B cell (primary cell): Measurements from ENCODE around the gene TRIM28. TPM values are rescaled to one million over a fixed set of nuclear protein-coding genes. Genes with fewer than 3 reads are reported as not detected.

Experiments used
- ATAC-seq: fragments of 200-7000 bp; cut with Tn5 transposase; one replicate; pipeline ENCODE4 v1.10.0; 2021; ENCODE audit warnings: low read depth, mild to moderate bottlenecking, moderate number of reproducible peaks, moderate library complexity
- CTCF ChIA-PET: fragments of 350-600 bp; sonication (Branson Sonifier 250); formaldehyde crosslinking; loops from one replicate; lab custom pipeline; 2021; ENCODE audit warnings: antibody characterized with exemption, inconsistent platforms; lab: Charles Lee
- POLR2A ChIA-PET: fragments of 350-600 bp; sonication (Branson Sonifier 250); formaldehyde crosslinking; loops from one replicate; lab custom pipeline; 2021; ENCODE audit warnings: antibody characterized with exemption; lab: Charles Lee
- DNase-seq: peaks from one replicate; pipeline ENCODE4 v3.0.0; 2013
- H2AFZ ChIP-seq: 2 replicates; pipeline ENCODE4 v1.6.1; 2012; ENCODE audit warnings: mild to moderate bottlenecking, low read depth, low read length; ENCODE audit not compliant: insufficient read depth, poor library complexity, severe bottlenecking
- H3K27ac ChIP-seq, 2 donors: 1 replicate in 1 of 2; 2 replicates in 1 of 2; pipeline ENCODE4 v1.5.1; 2012 to 2013; ENCODE audit warnings: low read length in 2 of 2, mild to moderate bottlenecking in 2 of 2, moderate library complexity in 1 of 2
- H3K27me3 ChIP-seq, 4 experiments: fragments of 200-600 bp in 1 of 4; sonication (generic) in 1 of 4; replicated peaks in 1 of 4; 1 replicate in 2 of 4; 2 replicates in 2 of 4; pipeline versions ENCODE4 v1.6.1 to v1.7.0; 2013 to 2016; ENCODE audit warnings: low read length in 3 of 4, mild to moderate bottlenecking in 2 of 4, mixed read lengths in 1 of 4, moderate library complexity in 1 of 4; ENCODE audit not compliant: insufficient read depth in 4 of 4, control insufficient read depth in 3 of 4; ENCODE audit errors: control extremely low read depth in 1 of 4
- H3K36me3 ChIP-seq, 2 experiments: replicated peaks in 1 of 2; 1 replicate in 1 of 2; 2 replicates in 1 of 2; pipeline versions ENCODE4 v1.6.1 to v1.7.1; 2013; ENCODE audit warnings: low read length in 1 of 2; ENCODE audit not compliant: insufficient read depth in 2 of 2, control insufficient read depth in 1 of 2; ENCODE audit errors: control extremely low read depth in 1 of 2, extremely low read depth in 1 of 2
- H3K4me1 ChIP-seq, 2 donors: fragments of 200-600 bp in 1 of 2; sonication (generic) in 1 of 2; 1 replicate in 1 of 2; 2 replicates in 1 of 2; pipeline versions ENCODE4 v1.5.1 to v1.6.1; 2013 to 2017; ENCODE audit warnings: low read length in 2 of 2; ENCODE audit not compliant: control insufficient read depth in 2 of 2, insufficient read depth in 2 of 2
- H3K4me2 ChIP-seq: replicated peaks from 2 replicates; pipeline ENCODE3; 2012; ENCODE audit warnings: mild to moderate bottlenecking, low read depth, low read length; ENCODE audit not compliant: poor library complexity, severe bottlenecking
- H3K4me3 ChIP-seq, 5 experiments: fragments of 200-600 bp in 1 of 5; sonication (generic) in 1 of 5; 1 replicate in 3 of 5; 2 replicates in 2 of 5; pipeline versions ENCODE4 v1.5.1 to v1.7.0; 2011 to 2016; ENCODE audit warnings: low read length in 4 of 5, mild to moderate bottlenecking in 4 of 5, low read depth in 2 of 5, control low read depth in 1 of 5, moderate library complexity in 1 of 5; ENCODE audit not compliant: insufficient read depth in 1 of 5; ENCODE audit errors: control extremely low read depth in 1 of 5, extremely low read depth in 1 of 5
- H3K79me2 ChIP-seq: fragments of 200-600 bp; sonication (generic); one replicate; pipeline ENCODE4 v1.6.0; 2016; ENCODE audit warnings: low read length; ENCODE audit not compliant: control insufficient read depth, insufficient read depth
- H3K9ac ChIP-seq: fragments of 200-600 bp; sonication (generic); 2 replicates; pipeline ENCODE4 v1.6.1; 2017; ENCODE audit warnings: mild to moderate bottlenecking, low read length, moderate library complexity
- H3K9me3 ChIP-seq, 3 donors: one replicate each; pipeline versions ENCODE4 v1.6.1 to v1.7.1; 2013; ENCODE audit warnings: low read length in 2 of 3; ENCODE audit not compliant: control insufficient read depth in 2 of 3, insufficient read depth in 1 of 3; ENCODE audit errors: control extremely low read depth in 1 of 3
- H4K20me1 ChIP-seq: 2 replicates; pipeline ENCODE4 v1.6.0; 2012; ENCODE audit warnings: mild to moderate bottlenecking, low read length; ENCODE audit not compliant: insufficient read depth, control insufficient read depth, poor library complexity, severe bottlenecking
- H3K27ac Mint-ChIP-seq: one replicate; pipeline ENCODE4 v1.8.0; 2021; ENCODE audit warnings: mixed read lengths
- H3K27me3 Mint-ChIP-seq: one replicate; pipeline ENCODE4 v1.8.0; 2021; ENCODE audit warnings: mixed read lengths
- H3K4me1 Mint-ChIP-seq: one replicate; pipeline ENCODE4 v1.8.0; 2021; ENCODE audit warnings: mixed read lengths
- H3K4me3 Mint-ChIP-seq: one replicate; pipeline ENCODE4 v1.8.0; 2021; ENCODE audit warnings: mixed read lengths
- H3K9me3 Mint-ChIP-seq: one replicate; pipeline ENCODE4 v1.8.0; 2022; ENCODE audit warnings: mixed read lengths; ENCODE audit not compliant: insufficient read depth
- EZH2 ChIP-seq: IDR thresholded peaks from 2 replicates; pipeline ENCODE4 v1.6.1; 2012; ENCODE audit warnings: borderline replicate concordance, low read depth, mild to moderate bottlenecking, moderate library complexity, low read length; ENCODE audit not compliant: insufficient read depth, poor library complexity, severe bottlenecking
- WGBS: methylation state at CpG from one replicate; pipeline ENCODE4 v1.1.5; 2013; ENCODE audit warnings: missing lambda C conversion rate; ENCODE audit not compliant: insufficient coverage; 5-methylcytosine and 5-hydroxymethylcytosine counted together
- intact Hi-C: fragments of 100-400 bp; cut with micrococcal nuclease; formaldehyde crosslinking; loops from one replicate; pipeline ENCODE4 v1.10.0; 2022
- polyA plus RNA-seq: library from polyadenylated mRNA; depleted of rRNA; stranded (reverse); fragments of >200 nt; gene quantifications from 2 replicates; pipeline ENCODE4 v1.2.3, GENCODE V29; 2012
- total RNA-seq, 2 donors: library from RNA; stranded (reverse); fragments of 120-200 nt in 1 of 2; gene quantifications; 1 replicate in 1 of 2; 2 replicates in 1 of 2; pipeline versions ENCODE4 v1.2.3 to v1.2.4, GENCODE V29; 2013 to 2022
- TF ChIP-seq, protein P1 (sequence below): fragments of 200-600 bp; IDR thresholded peaks from one replicate; pipeline ENCODE4 v1.8.0; 2022; ENCODE audit warnings: antibody characterized with exemption, mild to moderate bottlenecking

TRIM28 gene
- total and polyA plus RNA-seq, 2 donors (not counting 1 experiment from before 2014, with no cell fraction given): 370 to 569 TPM

DNA sequence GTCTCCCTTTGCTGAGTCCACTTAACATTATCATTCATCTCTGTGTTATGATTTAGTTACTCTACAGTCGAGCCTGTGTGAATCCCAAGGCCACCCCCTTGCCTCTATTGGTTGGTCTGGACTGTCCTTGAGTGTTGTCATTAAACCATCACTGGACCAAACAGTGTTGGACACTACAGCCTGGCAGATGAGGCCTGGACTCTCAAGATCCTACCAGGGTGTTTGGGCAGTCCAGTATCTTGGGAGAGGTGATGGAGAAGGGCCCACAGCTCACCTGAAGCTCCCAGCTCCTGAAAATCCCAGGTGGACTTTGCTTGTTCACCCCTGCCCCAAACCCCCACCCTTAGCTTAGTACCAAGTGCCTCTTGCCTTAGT, 7.2 kb downstream of the TRIM28 start:
- no CpG with 5 or more reads among the region's 1 CpG for WGBS
- DNase-seq (peak; percentile 15), ATAC-seq (no peak)
- Histone ChIP-seq H3K4me2 (no peak overlapping the region), H3K36me3 (peaks cover 1 to 69% of the 10 kb centered on the region in 2 experiments), H4K20me1 (peaks cover 56% of the 10 kb centered on the region), H3K9ac (no peak overlapping the region), H2AFZ (no peak overlapping the region), H3K27ac (no peak overlapping the region), H3K27me3 (no peaks in the 10 kb centered on the region), H3K9me3 (no peaks in the 10 kb centered on the region), H3K4me3 (no peak overlapping the region), H3K4me1 (peaks cover 22 to 33% of the 10 kb centered on the region in 2 donors), H3K79me2 (peaks cover 58% of the 10 kb centered on the region)
- H3K27ac Mint-ChIP-seq: no peak overlapping the region
- TF ChIP-seq, protein P1, sequence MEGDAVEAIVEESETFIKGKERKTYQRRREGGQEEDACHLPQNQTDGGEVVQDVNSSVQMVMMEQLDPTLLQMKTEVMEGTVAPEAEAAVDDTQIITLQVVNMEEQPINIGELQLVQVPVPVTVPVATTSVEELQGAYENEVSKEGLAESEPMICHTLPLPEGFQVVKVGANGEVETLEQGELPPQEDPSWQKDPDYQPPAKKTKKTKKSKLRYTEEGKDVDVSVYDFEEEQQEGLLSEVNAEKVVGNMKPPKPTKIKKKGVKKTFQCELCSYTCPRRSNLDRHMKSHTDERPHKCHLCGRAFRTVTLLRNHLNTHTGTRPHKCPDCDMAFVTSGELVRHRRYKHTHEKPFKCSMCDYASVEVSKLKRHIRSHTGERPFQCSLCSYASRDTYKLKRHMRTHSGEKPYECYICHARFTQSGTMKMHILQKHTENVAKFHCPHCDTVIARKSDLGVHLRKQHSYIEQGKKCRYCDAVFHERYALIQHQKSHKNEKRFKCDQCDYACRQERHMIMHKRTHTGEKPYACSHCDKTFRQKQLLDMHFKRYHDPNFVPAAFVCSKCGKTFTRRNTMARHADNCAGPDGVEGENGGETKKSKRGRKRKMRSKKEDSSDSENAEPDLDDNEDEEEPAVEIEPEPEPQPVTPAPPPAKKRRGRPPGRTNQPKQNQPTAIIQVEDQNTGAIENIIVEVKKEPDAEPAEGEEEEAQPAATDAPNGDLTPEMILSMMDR: no peak
- intact Hi-C loops: no loop called here
- ChIA-PET CTCF (no interaction called here), POLR2A (no interaction called here)
- no peak overlapping the region for H3K4me3 Mint-ChIP-seq
- peaks cover 39% of the 10 kb centered on the region for H3K4me1 Mint-ChIP-seq
- H3K9me3 Mint-ChIP-seq: no peaks in the 10 kb centered on the region
- H3K27me3 Mint-ChIP-seq: no peaks in the 10 kb centered on the region

DNA sequence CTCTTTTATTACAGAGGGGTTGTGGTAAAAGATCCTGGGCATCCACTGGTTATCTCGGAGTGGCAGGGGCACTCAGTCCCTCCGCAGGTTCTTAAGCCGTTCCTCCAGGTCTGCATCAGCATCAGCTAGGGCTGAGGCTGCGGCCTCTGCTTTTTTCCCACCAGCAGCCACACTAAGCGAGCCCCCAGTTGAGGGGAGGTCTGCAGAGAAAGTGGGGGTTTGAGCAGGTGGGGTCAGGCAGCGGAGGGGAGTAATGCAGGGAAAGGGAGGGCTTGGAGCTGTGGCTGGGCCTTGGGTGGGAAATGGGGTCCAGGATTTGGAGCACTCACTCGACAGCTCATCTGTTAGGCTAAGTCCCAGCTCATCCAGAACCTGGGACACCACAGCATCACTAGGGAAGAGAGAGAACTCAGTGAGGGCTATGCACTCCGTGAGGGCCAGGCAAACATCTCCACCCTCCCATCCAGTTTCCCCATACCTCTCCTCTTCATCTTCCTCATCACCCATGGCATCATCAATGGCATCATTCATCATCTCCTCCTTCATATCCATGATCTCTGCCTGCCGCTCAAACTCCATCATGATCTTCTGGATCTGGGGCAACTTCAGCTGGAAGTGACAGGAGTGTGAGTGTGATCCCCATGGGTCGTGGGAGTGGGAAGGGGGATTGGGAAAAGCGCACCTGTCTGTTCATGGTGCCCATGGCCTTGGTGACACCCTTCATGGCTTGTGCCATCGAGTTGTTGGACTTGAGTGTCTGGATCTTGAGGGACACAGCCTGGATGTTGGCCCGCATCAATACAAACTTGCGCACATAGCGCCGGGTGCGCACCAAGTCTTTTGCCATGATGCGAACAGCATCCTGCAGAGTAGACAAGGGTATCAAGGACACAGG, 8.0 kb downstream of the TRIM28 start:
- ATAC-seq (no peak), DNase-seq (peak; percentile 27)
- Histone ChIP-seq H3K36me3 (peaks cover 6 to 70% of the 10 kb centered on the region in 2 experiments), H2AFZ (no peak overlapping the region), H3K27me3 (no peaks in the 10 kb centered on the region), H3K79me2 (peaks cover 58% of the 10 kb centered on the region), H3K4me3 (no peak overlapping the region), H4K20me1 (peaks cover 48% of the 10 kb centered on the region), H3K27ac (no peak overlapping the region), H3K4me2 (no peak overlapping the region), H3K4me1 (peaks cover 17 to 32% of the 10 kb centered on the region in 2 donors), H3K9ac (no peak overlapping the region), H3K9me3 (no peaks in the 10 kb centered on the region)
- H3K4me3 Mint-ChIP-seq: no peak overlapping the region
- H3K4me1 Mint-ChIP-seq: peaks cover 39% of the 10 kb centered on the region
- TF ChIP-seq EZH2: no peak
- TF ChIP-seq, protein P1: no peak
- H3K9me3 Mint-ChIP-seq: no peaks in the 10 kb centered on the region
- ChIA-PET CTCF (no interaction called here), POLR2A (no interaction called here)
- H3K27me3 Mint-ChIP-seq: no peaks in the 10 kb centered on the region
- 96% methylated on average over 16 of the region's 18 CpGs for WGBS
- intact Hi-C loops: no loop called here
- peak overlapping the region; percentile 47 for H3K27ac Mint-ChIP-seq
